GM19025 (cell line): ENCODE results near the gene PIN4.
"Not testable (repeated sequence)": the region's sequence is repeated elsewhere in the genome, so short reads cannot be mapped to it uniquely, and the experiment has no call there.

ENCODE experiments used
- ATAC-seq: cut with Tn5 transposase; IDR thresholded peaks from one replicate; pipeline ENCODE4 v1.9.1; 2021; ENCODE audit warnings: mild to moderate bottlenecking, low read depth, moderate library complexity; ENCODE audit not compliant: unreplicated experiment

PIN4 gene

DNA sequence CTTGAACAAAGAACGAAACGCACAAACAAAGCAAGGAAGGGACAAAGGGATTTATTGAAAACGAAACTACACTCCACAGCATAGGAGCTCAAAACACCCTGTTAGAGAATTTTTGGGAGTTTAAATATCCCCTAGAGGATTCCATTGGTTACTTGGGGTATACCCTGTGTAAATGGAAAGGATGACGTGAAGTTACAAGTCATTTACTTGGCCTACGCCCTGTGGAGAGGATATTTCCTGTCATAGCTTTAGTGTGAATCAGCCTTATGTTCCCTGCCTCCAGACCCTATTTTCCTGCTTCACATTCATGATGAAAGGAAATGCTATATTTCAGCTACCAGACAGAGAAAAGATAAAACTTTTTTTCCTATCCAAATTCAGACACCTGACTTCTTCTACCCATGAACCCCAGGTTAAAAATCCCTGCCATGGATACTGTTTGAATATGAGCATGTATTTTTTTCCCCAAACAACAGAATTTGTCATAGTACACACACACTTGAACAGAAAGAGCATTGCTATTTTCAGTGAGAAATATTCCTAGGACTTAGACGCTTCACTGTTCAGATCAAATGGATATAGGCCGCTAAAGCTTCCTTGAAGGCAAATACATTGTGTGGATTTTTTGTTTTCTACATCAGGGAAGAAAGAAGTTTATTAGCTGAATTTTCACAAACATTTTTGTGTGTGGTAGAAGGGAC is 20.4 kb downstream of the PIN4 start:
- no peak for ATAC-seq

GRCh38 chrX:72202792-72203401 is 21.3 kb downstream of the PIN4 start:
- ATAC-seq, result no peak

- ATAC-seq, result peak; percentile 78
Measured at GRCh38 chrX:72203421-72203820, 21.9 kb downstream of the PIN4 start.

DNA sequence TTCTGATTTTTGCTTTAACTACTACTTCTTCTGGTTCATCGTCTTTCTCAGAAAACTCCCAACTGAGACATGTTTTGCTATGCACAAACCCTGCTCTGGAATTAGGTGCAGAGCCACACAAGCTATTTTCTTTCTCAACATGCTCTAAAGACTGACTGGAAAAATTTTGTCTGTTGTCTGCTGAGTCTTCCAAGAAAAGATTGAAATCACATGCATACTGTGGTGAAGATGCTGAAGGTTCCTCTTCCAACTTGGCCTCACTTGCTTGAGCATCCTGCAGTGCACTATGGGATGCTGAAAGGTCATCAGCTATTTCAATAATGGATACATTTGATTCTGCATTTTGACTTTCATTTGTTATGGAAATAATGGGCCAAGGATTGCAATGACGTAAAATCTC is 24.1 kb downstream of the PIN4 start:
- no peak for ATAC-seq

- ATAC-seq, result no peak
Measured at GRCh38 chrX:72207366-72207765, 25.8 kb downstream of the PIN4 start.

DNA sequence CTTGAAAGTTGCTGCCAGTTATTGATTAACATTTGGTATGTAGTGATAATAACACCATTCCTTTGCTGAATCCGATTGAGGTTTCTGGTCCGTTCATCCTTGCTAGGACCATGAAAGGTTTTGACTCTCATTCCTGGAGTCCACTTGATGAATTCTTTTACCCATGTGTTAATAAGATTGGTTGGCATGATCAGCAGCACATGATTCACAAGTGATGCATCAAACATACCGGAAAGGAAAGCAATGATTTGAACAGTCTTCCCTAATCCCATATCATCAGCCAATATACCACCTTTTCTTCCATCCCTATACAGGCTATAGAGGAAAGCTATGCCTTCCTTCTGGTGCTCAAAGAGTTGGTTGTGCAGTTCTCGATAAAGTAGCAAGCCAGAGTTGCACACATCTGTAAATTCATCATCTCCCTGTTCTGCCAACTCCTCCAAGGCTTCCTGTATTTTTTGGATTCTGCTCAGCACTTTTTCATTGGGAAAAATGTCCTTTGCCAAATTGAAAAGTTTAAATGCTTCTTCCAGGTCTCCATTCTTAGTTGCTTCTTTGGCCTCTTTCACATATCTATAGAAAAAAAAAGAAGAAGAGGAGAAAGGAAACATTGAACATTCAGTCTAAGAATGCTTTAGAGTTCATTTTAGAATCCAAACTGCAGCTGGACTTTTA is 26.7 kb downstream of the PIN4 start:
- ATAC-seq, result no peak

DNA sequence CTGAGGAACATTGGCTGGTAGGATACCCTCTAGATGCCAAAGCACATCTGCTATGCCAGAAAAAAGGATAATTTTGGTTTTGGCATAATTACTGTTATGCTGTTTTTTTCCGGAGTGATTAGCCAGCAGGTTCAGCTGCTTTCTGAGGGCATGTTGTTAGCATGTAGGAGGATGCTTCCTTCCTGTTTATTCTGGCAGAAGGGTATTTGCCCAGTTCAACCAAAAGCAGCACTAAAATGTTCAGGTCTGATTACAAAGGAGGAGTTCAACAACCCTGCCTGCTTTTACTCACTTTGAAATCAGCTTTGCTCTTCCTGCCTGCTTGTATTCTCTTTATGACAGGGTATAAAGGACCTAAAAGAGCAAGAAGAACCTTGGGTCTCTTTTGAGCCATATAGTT is 35.4 kb downstream of the PIN4 start:
- ATAC-seq, result no peak

DNA sequence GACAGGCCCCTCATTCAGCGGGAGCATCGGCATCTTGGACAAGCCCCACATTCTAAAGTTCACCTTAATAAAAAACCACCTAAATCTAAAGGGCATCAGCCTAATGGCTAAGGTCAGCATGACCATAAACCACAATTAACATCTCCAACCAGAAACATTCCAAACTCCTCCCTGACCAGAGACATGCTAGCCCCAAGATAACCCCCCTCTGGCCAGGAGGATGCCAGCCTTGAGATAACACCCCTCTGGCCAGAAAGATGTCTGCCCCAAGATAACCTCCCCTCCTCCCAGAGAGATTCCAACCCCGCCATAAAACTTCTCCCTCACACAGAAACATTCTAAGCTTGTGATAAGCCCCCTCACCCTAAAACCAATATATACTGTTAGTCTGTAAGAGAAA is 38.8 kb downstream of the PIN4 start:
- not testable (repeated sequence) for ATAC-seq

DNA sequence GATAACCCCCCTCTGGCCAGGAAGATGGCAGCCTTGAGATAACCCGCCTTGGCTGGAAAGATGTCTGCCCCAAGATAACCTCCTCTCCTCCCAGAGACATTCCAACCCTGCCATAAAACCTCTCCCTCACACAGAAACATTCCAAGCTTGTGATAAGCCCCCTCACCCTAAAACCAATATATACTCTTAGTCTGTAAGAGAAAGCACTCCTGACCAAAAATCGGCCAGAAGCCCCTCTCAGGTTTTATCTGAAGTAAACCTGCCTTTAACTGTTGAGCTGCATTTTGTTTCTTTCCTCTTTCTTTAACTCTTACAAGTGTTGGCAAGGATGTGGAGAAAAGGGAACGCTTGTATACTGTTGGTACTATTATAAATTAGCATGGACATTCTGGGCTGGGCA is 48.7 kb downstream of the PIN4 start:
- no peak for ATAC-seq

DNA sequence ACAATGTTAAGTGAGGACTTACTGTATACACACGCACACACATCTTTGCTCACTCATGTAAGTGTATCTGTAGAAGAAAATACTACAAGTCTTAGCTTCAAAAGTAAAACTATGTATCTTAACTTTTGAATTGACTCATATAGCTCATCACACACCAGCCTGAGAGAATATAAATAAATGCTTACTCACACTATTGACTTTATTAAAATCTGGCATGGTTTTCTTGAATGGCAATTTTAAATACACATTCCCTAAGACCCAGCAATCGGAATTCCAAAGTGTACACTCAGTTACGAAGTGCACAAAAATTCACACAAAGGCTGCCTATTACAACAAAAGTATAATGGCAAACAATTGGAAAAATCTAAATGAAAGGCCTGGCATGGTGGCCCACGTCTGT is 55.3 kb downstream of the PIN4 start:
- ATAC-seq, result no peak

GRCh38 chrX:72238183-72238582 is 56.6 kb downstream of the PIN4 start:
- no peak for ATAC-seq

GRCh38 chrX:72238721-72239475 is 57.3 kb downstream of the PIN4 start, which contains the start of gene ERCC6L:
ERCC6L (minus strand) TSS chrX:72239027; CDS start chrX:72238911, 116 bp downstream.
- ATAC-seq, result peak; percentile 99

- no peak for ATAC-seq
Measured at GRCh38 chrX:72240976-72241375, 59.4 kb downstream of the PIN4 start.

GRCh38 chrX:72243472-72243871 is 61.9 kb downstream of the PIN4 start:
- no peak for ATAC-seq

- ATAC-seq, result no peak
Measured at GRCh38 chrX:72245461-72246089, 64.0 kb downstream of the PIN4 start.

DNA sequence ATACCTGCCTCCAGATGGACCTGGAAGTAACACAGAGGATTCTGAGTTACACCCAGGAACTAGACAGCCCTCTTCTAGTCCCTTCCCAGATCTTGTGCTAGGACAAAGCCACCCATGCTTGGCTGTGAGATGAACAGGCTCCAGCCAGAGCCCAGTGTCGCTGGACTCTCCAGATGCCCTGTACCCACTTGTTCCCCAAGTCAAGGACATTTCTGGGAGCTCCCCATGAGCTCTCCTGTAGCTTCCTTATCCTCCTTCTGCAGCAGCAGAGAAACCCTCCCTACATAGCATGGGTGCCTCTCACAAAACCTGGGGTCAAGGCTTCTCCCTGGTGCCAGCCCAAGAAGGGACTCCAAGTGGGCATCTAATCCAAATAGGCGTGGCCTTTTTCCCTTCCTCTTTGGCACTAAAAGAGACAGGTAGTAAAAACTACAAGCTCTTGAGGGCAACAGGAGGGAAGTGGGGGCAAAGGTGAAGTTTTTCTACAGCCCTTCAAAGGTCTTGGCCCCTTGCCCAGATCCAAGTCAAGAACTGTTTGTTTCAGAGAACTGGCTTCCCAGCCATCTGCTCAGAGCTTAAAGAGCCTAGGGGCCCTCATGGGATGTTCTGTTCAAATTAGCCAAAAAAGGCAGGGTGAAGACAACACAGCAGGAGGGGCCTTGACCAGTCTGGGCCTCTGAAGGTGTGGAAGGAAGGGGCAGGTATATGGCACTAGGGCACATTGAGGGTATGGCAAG is 65.8 kb downstream of the PIN4 start:
- no peak for ATAC-seq
